ENCODE measurements around the gene TMEM229A.
"Not testable (repeated sequence)": the region's sequence is repeated elsewhere in the genome, so short reads cannot be mapped to it uniquely, and the experiment has no call there.

Gene TMEM229A

GRCh38 chr7:124051681-124052377, 19.0 kb upstream of the TMEM229A start:
- DNase-seq (ENCODE audit: low read depth in 2 of 2) = no peak
- TF ChIP-seq, protein P1, sequence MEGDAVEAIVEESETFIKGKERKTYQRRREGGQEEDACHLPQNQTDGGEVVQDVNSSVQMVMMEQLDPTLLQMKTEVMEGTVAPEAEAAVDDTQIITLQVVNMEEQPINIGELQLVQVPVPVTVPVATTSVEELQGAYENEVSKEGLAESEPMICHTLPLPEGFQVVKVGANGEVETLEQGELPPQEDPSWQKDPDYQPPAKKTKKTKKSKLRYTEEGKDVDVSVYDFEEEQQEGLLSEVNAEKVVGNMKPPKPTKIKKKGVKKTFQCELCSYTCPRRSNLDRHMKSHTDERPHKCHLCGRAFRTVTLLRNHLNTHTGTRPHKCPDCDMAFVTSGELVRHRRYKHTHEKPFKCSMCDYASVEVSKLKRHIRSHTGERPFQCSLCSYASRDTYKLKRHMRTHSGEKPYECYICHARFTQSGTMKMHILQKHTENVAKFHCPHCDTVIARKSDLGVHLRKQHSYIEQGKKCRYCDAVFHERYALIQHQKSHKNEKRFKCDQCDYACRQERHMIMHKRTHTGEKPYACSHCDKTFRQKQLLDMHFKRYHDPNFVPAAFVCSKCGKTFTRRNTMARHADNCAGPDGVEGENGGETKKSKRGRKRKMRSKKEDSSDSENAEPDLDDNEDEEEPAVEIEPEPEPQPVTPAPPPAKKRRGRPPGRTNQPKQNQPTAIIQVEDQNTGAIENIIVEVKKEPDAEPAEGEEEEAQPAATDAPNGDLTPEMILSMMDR (IDR thresholded peaks at IDR 0.05; ENCODE audit: low read depth, low read length) = no peak
- H3K4me3 ChIP-seq (replicated peaks in 1 of 2; ENCODE audit: low read depth in 2 of 2, low read length in 2 of 2) = no peak overlapping the region

DNA sequence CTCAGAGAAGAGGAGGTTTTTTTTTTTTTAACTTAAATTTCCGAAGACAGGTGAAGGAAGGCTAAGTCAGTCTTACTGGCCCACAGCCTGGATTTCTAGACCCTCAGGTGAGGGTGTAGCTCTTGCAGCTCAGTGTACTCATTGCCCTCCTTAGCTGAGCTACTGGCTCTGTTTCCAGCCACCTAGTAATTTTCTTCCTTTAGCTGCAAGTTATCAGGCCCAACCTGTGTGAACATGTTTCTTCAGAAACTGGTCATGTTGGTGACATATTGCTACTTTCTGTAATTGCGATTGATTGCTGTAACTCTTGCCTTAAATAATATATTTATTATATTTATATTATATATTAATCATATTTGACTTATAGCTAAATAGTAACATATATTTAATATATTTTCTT, 10.0 kb upstream of the TMEM229A start:
- no peak for DNase-seq (ENCODE audit: low read depth in 2 of 2)
- H3K4me3 ChIP-seq (replicated peaks in 1 of 2; ENCODE audit: low read depth in 2 of 2, low read length in 2 of 2) = no peak overlapping the region
- TF ChIP-seq, protein P1 (IDR thresholded peaks at IDR 0.05; ENCODE audit: low read depth, low read length) = no peak

DNA sequence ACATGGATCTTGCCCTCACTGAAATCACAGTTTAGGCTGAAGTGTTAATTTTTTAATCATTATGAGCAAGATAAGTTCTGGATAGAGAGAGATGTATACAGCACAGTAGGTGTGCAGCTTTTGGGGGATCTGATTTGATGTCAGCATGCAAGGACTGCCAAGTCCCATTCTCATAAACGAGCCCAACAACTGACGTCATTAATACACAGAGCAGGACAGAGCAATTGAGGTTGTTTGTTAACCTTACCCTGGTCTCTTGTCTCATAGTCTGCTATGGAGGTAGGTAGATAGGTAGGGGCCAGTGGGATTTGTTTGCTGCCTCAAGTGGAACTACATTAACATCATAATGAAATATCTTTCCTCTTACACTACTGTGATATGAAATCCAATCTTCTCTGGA, 8.6 kb upstream of the TMEM229A start:
- DNase-seq (ENCODE audit: low read depth in 2 of 2) = no peak
- H3K4me3 ChIP-seq (replicated peaks in 1 of 2; ENCODE audit: low read depth in 2 of 2, low read length in 2 of 2) = no peak overlapping the region
- TF ChIP-seq, protein P1 (IDR thresholded peaks at IDR 0.05; ENCODE audit: low read depth, low read length) = no peak

DNA sequence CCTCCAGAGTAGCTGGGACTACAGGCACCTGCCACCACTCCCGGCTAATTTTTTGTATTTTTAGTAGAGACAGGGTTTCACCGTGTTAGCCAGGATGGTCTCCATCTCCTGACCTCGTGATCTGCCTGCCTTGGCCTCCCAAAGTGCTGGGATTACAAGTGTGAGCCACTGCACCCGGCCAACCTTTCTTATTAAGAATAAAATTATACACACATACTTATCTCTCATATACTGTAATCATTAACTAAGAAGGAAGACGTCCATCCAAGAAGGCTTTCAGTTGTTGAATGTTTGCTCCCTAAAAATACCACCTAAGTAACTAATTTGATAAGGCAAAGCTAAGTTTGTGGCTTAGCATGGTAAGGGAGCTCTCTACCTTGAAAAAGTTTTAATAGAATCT, 5.0 kb upstream of the TMEM229A start:
- DNase-seq (ENCODE audit: low read depth in 2 of 2); H3K4me3 ChIP-seq (replicated peaks in 1 of 2; ENCODE audit: low read depth in 2 of 2, low read length in 2 of 2): not testable (repeated sequence)

DNA sequence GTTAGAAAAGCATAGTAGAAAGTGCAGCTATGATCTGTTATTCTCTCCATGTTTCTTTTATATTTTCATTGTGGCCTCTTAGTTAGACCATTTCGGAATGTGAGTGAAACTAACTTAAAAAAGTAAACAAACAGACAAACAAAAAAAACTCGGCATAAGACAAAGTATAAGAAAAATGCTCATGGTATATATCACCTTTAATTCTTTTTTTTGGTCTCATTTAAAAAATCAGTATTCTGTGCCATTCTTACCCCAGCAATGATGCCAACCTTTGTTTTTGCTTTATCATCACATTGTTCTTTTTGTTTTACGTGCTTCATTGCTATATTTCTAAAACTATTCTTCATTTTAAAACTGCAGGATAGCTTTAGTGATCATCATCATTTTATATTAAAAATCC, 2.8 kb upstream of the TMEM229A start:
- TF ChIP-seq, protein P1 (IDR thresholded peaks at IDR 0.05; ENCODE audit: low read depth, low read length) = no peak
- DNase-seq (ENCODE audit: low read depth in 2 of 2) = no peak
- no peak overlapping the region for H3K4me3 ChIP-seq (replicated peaks in 1 of 2; ENCODE audit: low read depth in 2 of 2, low read length in 2 of 2)

GRCh38 chr7:124034754-124035100, 1.9 kb upstream of the TMEM229A start:
- DNase-seq (ENCODE audit: low read depth in 2 of 2) = no peak
- TF ChIP-seq, protein P1 (IDR thresholded peaks at IDR 0.05; ENCODE audit: low read depth, low read length) = no peak

GRCh38 chr7:124033807-124034753, 1.2 kb upstream of the TMEM229A start:
- no peak overlapping the region for H3K4me3 ChIP-seq (replicated peaks in 1 of 2; ENCODE audit: low read depth in 2 of 2, low read length in 2 of 2)
- no peak for DNase-seq (ENCODE audit: low read depth in 2 of 2)
- TF ChIP-seq, protein P1 (IDR thresholded peaks at IDR 0.05; ENCODE audit: low read depth, low read length) = no peak

More at GRCh38 chr7:124034754-124035100, 1.9 kb upstream of the TMEM229A start:
- H3K4me3 ChIP-seq (replicated peaks in 1 of 2; ENCODE audit: low read depth in 2 of 2, low read length in 2 of 2) = no peak overlapping the region

Measured in cardiac fibroblast (primary cell).